ENCODE measurements around the gene DBR1.

DNA sequence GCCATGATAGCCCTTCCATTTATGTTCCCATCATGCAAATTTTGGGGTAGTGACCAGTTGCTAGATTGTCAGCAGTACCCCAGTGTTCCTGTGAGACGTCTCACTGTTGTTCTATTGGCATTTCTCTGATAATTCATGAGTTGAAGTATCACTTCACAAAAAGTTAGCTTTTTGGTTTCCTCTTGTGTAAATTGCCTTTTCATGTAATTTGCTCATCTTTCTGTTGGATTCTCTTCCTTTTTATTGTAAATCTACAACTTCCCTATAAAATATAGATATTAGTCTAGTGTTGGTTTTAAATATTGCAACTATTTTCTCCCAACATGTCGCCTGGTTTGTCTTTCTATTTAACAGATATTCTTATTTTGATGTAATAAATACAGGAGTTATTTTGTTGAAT is 35.0 kb downstream of the DBR1 start:
- TF ChIP-seq, protein P1, sequence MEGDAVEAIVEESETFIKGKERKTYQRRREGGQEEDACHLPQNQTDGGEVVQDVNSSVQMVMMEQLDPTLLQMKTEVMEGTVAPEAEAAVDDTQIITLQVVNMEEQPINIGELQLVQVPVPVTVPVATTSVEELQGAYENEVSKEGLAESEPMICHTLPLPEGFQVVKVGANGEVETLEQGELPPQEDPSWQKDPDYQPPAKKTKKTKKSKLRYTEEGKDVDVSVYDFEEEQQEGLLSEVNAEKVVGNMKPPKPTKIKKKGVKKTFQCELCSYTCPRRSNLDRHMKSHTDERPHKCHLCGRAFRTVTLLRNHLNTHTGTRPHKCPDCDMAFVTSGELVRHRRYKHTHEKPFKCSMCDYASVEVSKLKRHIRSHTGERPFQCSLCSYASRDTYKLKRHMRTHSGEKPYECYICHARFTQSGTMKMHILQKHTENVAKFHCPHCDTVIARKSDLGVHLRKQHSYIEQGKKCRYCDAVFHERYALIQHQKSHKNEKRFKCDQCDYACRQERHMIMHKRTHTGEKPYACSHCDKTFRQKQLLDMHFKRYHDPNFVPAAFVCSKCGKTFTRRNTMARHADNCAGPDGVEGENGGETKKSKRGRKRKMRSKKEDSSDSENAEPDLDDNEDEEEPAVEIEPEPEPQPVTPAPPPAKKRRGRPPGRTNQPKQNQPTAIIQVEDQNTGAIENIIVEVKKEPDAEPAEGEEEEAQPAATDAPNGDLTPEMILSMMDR (IDR thresholded peaks at IDR 0.05) = no peak
- no peak for TF ChIP-seq POLR2A (IDR thresholded peaks at IDR 0.05)
- TF ChIP-seq EP300 (IDR thresholded peaks at IDR 0.05; ENCODE audit: low read depth) = no peak

All from transverse colon (tissue), 3 donors.